Upper lobe of left lung (tissue), 6 donors: ENCODE results near the gene ASPRV1. TPM values are rescaled to one million over a fixed set of nuclear protein-coding genes. Genes with fewer than 3 reads are reported as not detected.

Experiments
- ATAC-seq, 2 donors: fragments of 200-7000 bp; cut with Tn5 transposase; one replicate each; pipeline ENCODE4 v1.9.1; 2022; ENCODE audit warnings: mild to moderate bottlenecking in 2 of 2, moderate library complexity in 2 of 2; ENCODE audit not compliant: low FRiP score in 2 of 2
- DNase-seq, 2 donors: peaks; one replicate each; pipeline ENCODE4 v3.0.0-alpha.2; 2019 to 2020
- H3K27ac ChIP-seq, 4 donors: fragments of 200-600 bp; sonication (generic); one replicate each; pipeline ENCODE4 v1.5.1; 2016 to 2019
- H3K27me3 ChIP-seq, 4 donors: fragments of 200-600 bp; sonication (generic); one replicate each; pipeline ENCODE4 v1.5.1; 2017 to 2019
- H3K36me3 ChIP-seq, 4 donors: fragments of 200-600 bp; sonication (generic); one replicate each; pipeline ENCODE4 v1.5.1; 2016 to 2019
- H3K4me1 ChIP-seq, 4 donors: fragments of 200-600 bp; sonication (generic); one replicate each; pipeline ENCODE4 v1.5.1; 2018 to 2019
- H3K4me3 ChIP-seq, 4 donors: fragments of 200-600 bp; sonication (generic); one replicate each; pipeline ENCODE4 v1.5.1; 2017 to 2019; ENCODE audit warnings: mild to moderate bottlenecking in 2 of 4, moderate library complexity in 1 of 4
- H3K9me3 ChIP-seq, 4 donors: fragments of 200-600 bp; sonication (generic); one replicate each; pipeline ENCODE4 v1.5.1; 2018 to 2019
- CTCF ChIP-seq, 6 experiments: fragments of 450-650 bp in 4 of 6; fragments of 200-600 bp in 2 of 6; sonication (generic) in 2 of 6; IDR thresholded peaks; one replicate each; pipeline ENCODE4 v1.5.1; 2016 to 2019; ENCODE audit warnings: antibody characterized with exemption in 6 of 6
- EP300 ChIP-seq, 4 donors: sonication (generic); formaldehyde crosslinking; IDR thresholded peaks; one replicate each; pipeline ENCODE4 v1.5.1; 2017; ENCODE audit warnings: antibody characterized with exemption in 4 of 4, control low read depth in 2 of 4
- POLR2A ChIP-seq, 4 donors: fragments of 450-650 bp; IDR thresholded peaks; one replicate each; pipeline ENCODE4 v1.5.1; 2016 to 2017; ENCODE audit warnings: antibody characterized with exemption in 4 of 4, mild to moderate bottlenecking in 2 of 4
- POLR2AphosphoS5 ChIP-seq, 2 donors: sonication (generic); formaldehyde crosslinking; IDR thresholded peaks; one replicate each; pipeline ENCODE4 v1.5.1; 2017; ENCODE audit warnings: antibody characterized with exemption in 2 of 2
- WGBS, 2 donors: methylation state at CpG; one replicate each; pipeline ENCODE4 v1.1.5; 2017 to 2018; 5-methylcytosine and 5-hydroxymethylcytosine counted together
- total RNA-seq, 6 donors: library from RNA; depleted of rRNA in 4 of 6; stranded (reverse); fragments of >200 nt in 4 of 6; gene quantifications; one replicate each; pipeline versions ENCODE4 v1.1.0 to v1.2.1, GENCODE V29; 2016 to 2021
- donor health status: DM: no; HTN: no; CAD: no; lungs with moderate emphysema.
- donor health status: DM: no; HTN: yes; CAD: no; lungs with severe emphysema.

ASPRV1 gene
- total RNA-seq, 6 donors from 2014 or later = 1.0 to 2.1 (median 1.4) TPM

GRCh38 chr2:69995511-69995910 lies 34.1 kb upstream of the ASPRV1 start:
- Histone ChIP-seq H3K27ac (no peak overlapping the region), H3K36me3 (peaks cover 0 to 14% (median 5%) of the 10 kb centered on the region in 4 donors), H3K9me3 (no peaks in the 10 kb centered on the region), H3K4me3 (no peak overlapping the region), H3K4me1 (no peaks in the 10 kb centered on the region), H3K27me3 (no peaks in the 10 kb centered on the region)
- no peak for TF ChIP-seq POLR2AphosphoS5 (IDR thresholded peaks at IDR 0.05)
- TF ChIP-seq POLR2A (IDR thresholded peaks at IDR 0.05) = no peak
- TF ChIP-seq CTCF (IDR thresholded peaks at IDR 0.05) = no peak
- TF ChIP-seq EP300 (IDR thresholded peaks at IDR 0.05) = no peak
- no peak for ATAC-seq
- no peak for DNase-seq
- 93 to 98% methylated on average over 3 of the region's 3 CpGs for WGBS, 2 donors

DNA sequence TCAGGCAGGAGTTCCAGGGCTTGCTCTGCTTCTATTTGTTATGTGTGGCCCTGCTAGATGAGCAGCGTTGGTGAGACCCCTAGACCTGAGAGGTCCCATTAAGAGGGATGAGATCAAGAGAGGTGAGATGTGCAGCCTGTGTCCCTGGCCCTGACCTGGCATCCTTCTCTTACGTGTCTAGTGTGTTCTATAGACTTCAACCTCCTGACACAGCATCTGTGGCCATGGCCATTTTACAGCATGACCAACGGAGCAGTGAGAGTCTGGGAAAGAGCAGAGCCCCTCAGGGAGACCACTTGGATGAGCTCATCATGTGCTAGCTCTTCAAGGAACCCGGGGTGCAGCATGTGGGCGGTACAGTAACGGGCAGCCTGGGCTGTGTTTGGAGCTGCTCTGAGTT lies 32.7 kb upstream of the ASPRV1 start:
- Histone ChIP-seq H3K4me1 (no peaks in the 10 kb centered on the region), H3K27me3 (no peaks in the 10 kb centered on the region), H3K9me3 (no peaks in the 10 kb centered on the region), H3K27ac (no peak overlapping the region), H3K4me3 (no peak overlapping the region), H3K36me3 (peaks cover 0 to 14% (median 5%) of the 10 kb centered on the region in 4 donors)
- TF ChIP-seq POLR2A (IDR thresholded peaks at IDR 0.05) (no peak), POLR2AphosphoS5 (IDR thresholded peaks at IDR 0.05) (no peak), CTCF (IDR thresholded peaks at IDR 0.05) (no peak), EP300 (IDR thresholded peaks at IDR 0.05) (no peak)
- ATAC-seq (no peak), DNase-seq (peak in 1 of 2 donors; percentile 19)
- 96 to 100% methylated on average over 2 to 6 of the region's 6 CpGs for WGBS, 2 donors

DNA sequence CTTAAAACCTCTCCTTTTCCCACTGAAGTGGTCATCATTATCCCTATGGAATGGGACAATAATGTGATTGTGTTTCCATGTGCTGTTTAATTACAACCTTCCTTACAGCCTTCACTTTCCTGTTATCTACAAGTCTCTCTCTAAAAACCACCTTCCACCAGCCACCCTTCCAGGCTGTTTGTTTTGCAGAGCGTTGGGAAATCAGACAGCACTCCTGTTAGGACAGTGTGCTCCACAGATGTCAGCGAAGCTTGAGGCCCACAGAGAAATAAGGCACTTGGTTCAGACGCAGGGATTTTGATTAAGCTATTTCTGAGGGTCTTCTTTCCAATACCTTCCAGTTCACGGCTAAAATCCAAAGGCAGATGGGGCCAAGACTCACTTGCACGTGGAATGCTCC lies 32.3 kb upstream of the ASPRV1 start:
- no peaks in the 10 kb centered on the region for H3K4me1 ChIP-seq
- DNase-seq = no peak
- no peak overlapping the region for H3K4me3 ChIP-seq
- ATAC-seq = no peak
- no peaks in the 10 kb centered on the region for H3K9me3 ChIP-seq
- no peak overlapping the region for H3K27ac ChIP-seq
- TF ChIP-seq POLR2AphosphoS5 (IDR thresholded peaks at IDR 0.05) = no peak
- TF ChIP-seq CTCF (IDR thresholded peaks at IDR 0.05) = no peak
- no peak for TF ChIP-seq EP300 (IDR thresholded peaks at IDR 0.05)
- no peak for TF ChIP-seq POLR2A (IDR thresholded peaks at IDR 0.05)
- 89% methylated on average over 5 of the region's 5 CpGs for WGBS, 2 donors
- H3K36me3 ChIP-seq = peaks cover 0 to 14% (median 5%) of the 10 kb centered on the region in 4 donors
- H3K27me3 ChIP-seq = no peaks in the 10 kb centered on the region

DNA sequence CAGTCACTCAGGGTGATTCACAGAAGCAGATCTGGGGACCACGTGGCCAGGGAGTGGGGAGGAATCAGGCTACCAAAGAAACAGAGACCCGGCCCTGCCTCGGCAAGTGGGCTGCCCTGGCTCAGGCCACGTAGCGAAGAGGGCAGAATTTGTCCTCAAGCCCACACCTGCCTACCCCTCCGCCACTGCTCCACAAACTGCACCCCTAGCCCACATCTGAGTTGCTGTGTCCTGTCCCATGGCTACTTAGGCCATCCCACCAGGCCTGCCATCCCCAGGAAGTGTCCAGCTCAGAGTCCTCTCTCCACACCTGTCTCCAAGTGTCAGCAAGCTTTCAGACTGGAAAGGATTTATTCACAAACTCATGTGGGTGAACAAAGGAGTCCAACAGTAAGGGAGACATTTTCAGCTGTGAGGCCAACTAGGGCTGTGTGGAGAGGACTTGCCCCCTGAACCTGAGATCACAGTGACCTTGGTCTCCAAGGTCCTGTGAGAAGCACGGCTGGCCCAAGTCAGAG lies 31.7 kb upstream of the ASPRV1 start:
- Histone ChIP-seq H3K27ac (no peak overlapping the region), H3K4me1 (no peaks in the 10 kb centered on the region), H3K9me3 (no peaks in the 10 kb centered on the region), H3K4me3 (no peak overlapping the region), H3K27me3 (no peaks in the 10 kb centered on the region), H3K36me3 (peaks cover 0 to 14% (median 5%) of the 10 kb centered on the region in 4 donors)
- ATAC-seq (no peak), DNase-seq (peak in 1 of 2 donors; percentile 8)
- WGBS, 2 donors = 95 to 98% methylated on average over 5 to 7 of the region's 7 CpGs
- TF ChIP-seq POLR2A (IDR thresholded peaks at IDR 0.05) (no peak), POLR2AphosphoS5 (IDR thresholded peaks at IDR 0.05) (no peak), CTCF (IDR thresholded peaks at IDR 0.05) (no peak), EP300 (IDR thresholded peaks at IDR 0.05) (no peak)
